ENCODE data around the gene TEC. TPM values are rescaled to one million over a fixed set of nuclear protein-coding genes. Genes with fewer than 3 reads are reported as not detected.

The TEC gene
- total and polyA plus RNA-seq, 2 of the 8 experiments (the other 6 are each of a cell fraction or from before 2014, with no cell fraction given), result 0.73 to 1.8 TPM

DNA sequence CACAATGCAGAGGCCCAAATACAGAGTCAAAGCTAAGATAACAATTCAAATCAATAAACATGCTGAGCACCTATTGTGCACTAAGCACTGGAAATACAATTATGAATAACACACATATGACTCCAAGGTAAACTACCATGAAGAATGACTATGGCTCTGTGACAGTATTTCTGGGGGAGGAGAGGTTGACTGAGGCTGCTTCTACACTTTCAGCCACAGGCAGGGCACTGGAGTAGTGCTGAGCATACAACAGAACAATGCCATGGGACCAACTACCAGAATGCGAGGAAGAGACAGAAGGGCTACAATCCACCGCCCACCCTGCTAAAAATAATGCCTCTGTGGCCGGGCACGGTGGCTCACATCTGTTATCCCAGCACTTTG lies 13.7 kb downstream of the TEC start (continued):
- TF ChIP-seq CBX8 (IDR thresholded peaks at IDR 0.05; ENCODE audit: borderline replicate concordance, low read depth, low read length) (no peak), EP300 (IDR thresholded peaks at IDR 0.05; ENCODE audit: borderline replicate concordance in 1 of 2, low read depth in 2 of 2, low read length in 2 of 2) (no peak), PHF8 (conservative IDR thresholded peaks at IDR 0.05; ENCODE audit: low read depth, low read length) (no peak), CBX5 (IDR thresholded peaks at IDR 0.05; ENCODE audit: low read depth, low read length) (no peak)

Measured in H1 (cell line).